ENCODE results near the gene CFAP97.

The CFAP97 gene

DNA sequence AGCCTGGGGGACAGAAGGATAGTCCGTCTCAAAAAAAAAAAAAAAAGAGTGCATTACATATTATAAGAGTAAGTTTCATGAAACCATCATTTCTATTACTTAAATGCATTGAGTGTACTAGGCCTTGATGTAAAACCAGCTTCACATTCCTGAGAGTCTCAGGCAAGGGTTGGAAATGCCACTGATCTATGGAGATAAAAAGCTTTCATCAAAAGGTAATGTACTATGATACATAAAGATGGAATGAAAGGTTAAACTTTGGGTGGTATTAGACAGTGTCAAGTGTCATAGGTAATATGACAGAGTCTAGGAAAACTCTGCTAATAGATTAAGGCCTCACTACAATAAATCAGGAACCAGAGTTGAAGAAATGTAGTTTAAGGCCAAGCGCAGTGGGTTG lies 7.4 kb downstream of the CFAP97 start:
- no peak for DNase-seq

DNA sequence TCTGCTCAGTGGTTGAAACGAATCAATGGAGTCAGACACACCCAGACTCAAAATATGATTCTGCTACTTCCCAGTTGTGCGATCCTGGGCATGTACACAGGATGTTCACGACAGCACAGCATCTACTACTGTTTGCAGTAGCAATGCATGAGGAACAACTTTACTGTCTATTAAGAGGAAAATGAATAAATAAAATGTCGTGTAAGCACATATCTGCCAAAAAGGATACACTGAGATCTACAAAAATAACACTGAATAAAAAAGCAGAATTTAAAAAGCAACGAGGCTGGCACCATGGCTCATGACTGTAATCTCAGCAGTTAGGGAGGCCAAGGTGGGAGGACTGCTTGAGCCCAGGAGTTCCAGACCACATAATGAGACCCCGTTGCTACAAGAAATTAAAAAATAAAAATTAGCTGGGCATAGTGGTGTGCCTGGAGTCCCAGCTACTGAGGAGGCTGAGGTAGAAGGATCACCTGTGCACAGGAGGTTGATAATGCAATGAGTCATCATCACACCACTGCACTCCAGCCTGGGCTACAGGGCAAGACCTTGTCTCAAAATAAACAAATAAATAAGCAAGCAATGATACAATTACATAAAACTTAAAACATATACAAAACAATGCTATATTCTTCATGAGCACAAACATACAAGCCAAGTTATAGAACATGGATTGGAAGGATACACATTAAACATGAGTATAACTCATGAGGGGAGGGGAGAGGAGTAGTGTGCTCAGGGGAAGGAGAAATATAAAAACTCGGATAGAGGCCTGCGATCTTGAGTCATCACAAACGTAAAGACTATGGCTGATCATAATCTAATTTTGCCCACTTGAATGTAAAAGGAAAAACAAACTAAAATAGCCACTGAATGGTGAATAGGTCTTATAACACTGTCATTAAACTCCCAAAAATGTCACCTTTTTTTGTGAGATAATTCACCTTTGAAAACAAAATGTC lies 8.6 kb downstream of the CFAP97 start:
- no peak for DNase-seq

DNA sequence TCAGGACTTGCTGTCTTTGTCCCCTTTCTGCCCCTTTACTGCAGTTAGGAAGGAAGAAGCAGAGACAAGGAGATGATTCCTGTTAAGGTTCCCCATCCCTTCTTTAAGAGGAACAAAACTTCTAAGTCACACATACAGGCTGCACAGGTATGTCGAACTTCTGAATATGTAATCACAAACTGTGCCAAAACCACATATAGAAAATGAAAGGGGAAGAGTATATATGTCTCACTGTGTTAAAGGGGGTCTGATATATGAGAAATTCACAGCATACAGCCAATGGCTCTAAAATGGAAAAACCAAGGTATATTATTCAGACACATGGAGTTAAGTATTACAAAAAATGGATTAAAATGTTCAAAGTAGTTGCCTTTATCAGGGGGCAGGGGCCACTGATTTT lies 11.7 kb downstream of the CFAP97 start:
- no peak for DNase-seq

DNA sequence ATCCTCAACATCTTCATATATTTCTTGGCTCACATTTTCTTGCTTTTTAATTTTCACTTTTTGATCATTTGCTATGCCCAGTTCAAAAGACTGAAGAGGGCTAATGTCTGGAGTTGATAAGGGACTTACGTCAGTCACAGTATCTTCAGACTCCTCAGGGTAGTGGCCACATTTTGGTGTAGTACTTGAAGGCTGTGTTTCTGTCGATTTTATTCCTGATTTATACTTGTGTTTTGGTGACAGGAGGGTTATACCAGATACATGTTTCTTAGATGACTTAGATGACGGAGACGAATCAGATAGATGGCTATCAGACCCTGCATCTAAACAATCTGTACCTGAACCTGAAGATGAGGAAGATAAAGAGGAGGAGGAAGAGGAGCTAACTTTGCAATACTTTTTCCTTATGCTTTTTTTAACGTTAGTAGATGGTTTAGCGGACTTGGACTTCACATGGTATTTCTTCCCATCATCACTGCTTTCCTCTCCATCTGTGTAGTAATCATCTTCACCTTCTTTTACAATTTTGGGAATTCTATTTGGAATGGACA lies 13.4 kb downstream of the CFAP97 start:
- DNase-seq: no peak

DNA sequence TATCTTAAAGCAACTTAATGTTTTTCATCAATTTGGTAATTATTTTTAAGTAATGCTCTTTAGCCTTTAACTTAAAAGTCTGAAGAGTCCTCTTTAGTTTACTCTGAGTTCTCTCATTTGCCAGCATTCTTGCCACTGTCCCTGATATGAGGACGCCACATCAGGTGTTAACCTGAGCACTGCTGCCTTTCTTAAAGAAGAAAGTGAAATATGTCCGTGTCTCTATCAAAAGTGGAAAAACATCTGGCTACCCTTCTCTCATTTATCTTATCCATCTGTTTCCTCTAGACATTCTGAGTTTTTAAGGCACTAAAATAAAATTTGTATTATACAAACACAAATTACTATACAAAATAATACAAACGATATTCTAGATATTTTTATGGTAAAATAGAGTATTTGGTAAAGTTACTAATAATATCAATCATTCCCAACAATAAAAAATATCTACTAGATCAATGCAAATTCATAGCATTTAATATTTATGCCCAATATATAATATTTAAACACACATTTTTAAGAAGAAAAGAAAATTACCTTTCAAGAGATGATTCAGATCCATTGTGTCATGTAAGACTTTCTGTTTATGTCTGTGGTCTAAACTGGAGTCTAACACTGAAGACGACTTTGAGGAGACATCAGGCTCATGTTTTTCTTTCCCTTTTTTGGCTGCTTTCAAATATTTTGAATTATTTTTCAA lies 14.0 kb downstream of the CFAP97 start:
- DNase-seq: no peak

DNA sequence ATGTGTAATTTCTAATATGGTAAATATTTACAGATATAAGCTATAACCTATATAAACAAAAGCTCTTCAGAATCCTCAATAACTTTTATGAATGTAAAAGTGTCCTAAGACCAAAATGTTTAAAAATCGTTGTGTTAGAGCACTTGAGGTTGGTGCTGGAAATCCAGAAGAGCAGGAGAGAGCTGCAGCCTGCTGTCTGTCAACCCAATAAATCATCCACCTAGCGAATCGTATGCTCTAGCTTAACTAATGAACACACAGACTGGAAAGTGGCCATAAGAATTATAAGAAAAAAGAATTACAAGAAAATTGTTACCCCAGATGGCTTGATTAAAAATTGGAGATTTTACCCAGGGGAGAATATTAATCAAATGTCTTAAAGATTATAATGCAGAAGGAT lies 17.0 kb downstream of the CFAP97 start:
- no peak for DNase-seq

DNA sequence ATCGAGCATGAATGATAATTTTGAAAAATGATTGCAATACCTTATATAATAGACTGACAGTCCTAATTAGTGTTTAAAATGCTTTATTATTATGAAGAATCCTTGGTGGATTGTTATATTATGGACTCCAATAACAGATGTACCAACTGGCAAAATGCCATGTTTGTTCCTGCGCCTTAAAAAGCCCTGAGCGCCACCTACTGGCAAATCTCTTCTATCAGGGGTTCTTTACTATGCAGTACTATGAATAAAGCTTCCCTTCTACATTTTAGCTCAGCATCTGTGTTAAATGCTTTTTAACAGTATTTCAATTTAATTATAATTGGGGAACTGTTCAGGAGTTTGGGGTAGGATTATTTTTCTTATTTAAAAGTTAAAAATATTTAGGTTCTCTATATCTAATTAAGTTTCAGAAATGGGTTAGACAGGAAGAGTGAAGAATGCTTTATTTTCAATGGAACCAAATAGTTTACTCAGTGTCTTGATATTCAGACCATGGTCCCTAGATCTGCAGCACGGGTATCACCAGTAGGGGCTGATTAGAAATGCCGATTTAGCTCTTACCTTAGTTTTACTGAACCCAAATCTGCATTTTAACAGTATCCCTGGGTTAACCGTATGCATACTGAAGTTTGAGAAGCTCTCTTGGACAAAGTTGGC lies 20.0 kb downstream of the CFAP97 start:
- DNase-seq: peak; percentile 82

DNA sequence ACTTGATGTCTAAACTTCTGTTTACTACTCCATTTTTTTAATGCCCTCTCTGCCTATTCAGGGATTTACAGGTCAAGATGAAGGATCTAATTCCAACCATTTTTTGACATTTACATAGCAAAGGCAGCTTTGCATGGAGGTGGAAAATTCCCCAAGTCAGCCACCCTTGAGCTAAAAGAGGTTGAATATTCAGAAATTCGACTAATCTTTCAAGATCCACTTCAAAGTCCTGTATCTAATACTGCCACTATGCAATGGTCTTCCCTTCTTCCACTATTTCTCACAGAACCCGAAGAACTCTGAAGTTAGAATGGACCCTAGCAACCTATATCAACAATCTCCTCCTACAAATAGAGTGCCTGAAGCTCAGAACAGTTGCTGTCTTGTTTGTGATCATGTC lies 21.6 kb downstream of the CFAP97 start:
- DNase-seq: no peak

DNA sequence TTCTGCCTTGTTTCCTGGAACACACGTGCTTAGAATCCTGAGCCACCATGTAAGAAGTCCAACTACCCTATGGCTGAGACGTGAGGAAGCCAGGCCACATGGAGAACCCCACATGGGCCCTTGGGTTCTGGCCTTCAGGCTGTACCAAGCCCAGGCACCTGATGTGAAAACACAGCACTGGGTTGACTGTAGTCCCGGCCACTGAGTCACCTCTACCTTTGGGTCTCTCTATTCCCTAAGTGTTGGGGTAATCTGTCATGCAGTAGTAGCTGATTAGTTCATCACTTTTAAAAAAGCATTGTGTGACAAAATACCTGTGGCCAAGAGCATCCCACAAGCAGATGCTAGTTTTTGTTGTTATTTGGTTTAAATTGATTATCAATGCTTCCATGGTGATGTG lies 24.3 kb downstream of the CFAP97 start:
- DNase-seq: no peak

DNA sequence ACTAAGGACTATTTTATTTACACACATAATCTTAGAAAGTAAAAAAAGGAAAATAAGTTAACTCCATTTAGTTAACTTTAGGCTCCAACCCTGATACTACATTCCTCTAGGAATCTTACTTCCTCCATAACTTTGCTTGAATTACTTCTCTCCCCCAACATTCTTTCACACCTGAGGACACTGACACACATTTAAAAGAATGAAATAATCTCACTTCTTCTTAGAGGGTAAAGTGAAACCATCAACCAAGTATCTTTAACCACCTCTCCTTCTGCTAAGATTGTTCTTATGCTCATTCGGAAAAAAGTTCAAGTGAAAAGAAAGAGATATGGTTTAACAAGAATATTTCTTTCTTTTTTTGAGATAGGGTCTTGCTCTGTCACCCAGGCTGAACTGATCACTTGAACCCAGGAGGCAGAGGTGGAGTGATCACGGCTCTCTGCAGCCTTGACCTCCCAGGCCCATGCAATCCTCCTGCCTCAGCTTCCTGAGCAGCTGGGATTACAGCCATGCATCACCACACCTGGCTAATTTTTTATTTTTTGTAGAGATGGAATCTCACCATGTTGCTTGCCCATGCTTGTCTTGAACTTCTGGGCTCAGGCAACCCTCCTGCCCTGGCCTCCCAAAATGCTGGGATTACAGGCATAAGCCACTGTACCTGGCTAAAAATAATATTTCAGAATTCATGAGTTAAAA lies 32.3 kb downstream of the CFAP97 start:
- DNase-seq: no peak

DNA sequence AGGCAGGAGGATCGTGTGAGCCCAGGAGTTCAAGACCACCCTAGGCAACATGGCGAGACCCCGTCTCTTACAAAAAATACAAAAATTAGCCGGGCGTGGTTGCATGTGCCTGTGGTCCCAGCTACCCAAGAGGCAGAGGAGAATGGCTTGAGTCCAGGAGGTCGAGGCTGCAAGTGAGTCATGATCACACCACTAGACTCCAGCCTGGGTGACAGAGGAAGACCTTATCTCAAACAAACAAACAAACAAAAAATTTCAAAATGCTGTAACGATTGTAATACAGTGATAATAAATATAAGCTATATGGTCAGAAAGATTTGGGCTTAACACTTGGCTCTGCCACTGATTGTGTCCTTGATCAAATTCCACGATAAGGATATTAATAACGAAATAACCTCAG lies 36.6 kb downstream of the CFAP97 start:
- DNase-seq: no peak

DNA sequence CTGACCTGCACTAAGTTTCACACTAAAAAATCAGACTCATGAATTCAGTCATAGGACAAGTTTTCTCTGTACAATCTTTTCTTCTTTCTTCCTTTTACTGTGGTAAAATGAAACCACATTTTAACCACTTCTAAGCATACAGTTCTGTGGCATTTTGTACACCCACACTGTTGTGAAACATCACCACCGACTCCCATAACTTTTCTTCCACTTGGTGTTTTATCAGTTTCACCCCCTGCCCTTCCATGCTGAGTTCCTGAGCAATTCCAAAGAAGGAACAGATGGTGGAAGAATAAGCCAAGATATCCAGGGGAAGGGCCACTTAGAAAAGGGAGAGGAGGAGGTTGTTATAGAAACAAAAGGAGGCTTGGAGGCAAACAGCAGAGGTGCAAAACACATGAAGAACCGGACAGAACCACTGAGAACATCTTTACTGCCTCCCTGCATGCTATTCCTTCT lies 38.2 kb downstream of the CFAP97 start:
- DNase-seq: no peak

DNA sequence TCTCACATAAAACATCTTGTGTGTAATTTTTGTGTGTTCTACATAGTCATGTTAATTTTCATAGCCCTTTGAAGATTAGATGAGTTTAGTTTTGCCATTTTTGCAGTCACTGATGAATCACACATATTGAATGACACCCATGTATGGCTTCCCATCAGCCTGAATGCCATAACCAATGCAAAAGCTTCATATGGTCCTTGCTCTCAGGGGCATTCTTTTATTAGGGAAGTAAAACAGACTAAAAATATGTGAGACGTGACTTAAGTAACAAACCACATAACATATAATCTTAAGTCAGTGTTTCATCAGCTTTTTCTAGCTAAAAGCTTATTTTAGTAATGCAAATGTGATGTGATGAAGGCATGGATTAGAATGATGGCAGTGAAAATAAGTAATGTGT lies 52.5 kb downstream of the CFAP97 start:
- DNase-seq: peak; percentile 52

DNA sequence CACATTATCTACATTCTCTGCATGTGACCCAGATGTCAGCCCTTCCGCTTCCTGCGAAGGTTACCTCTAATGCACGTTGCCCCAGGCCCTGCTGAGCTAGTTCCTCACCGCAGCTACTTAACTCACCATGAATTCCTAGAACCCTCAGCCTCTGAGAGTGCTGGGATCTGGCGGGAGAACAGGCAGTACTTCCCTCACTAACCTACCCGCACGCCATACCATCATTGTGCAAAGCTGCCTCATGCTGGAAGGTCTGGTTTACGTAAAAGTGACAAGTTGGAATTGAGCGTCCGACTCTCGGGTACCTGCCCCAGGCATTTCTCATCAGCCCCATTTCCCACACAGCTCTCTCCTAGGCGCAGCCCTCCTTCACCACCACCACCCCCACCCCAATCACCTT lies 54.4 kb downstream of the CFAP97 start:
- no peak for DNase-seq

DNA sequence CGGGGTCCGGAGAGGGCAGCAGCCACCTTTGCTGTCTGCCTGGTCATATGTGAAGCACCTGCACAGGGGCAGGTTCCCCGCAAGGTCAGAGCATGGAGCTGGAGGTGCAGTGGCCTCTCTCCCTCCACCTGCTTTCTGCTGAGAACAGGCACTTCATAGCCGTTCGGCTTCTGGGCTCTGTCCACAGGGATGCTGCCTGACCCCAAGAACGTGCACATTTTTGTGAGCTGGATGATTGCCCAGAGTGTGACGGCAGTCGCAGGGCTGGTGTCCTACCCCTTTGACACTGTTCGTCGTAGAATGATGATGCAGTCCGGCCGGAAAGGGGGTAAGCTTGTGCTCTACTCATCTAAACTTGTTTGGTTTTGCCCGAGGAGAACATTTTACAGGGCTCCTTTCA lies 58.2 kb downstream of the CFAP97 start:
- no peak for DNase-seq

DNA sequence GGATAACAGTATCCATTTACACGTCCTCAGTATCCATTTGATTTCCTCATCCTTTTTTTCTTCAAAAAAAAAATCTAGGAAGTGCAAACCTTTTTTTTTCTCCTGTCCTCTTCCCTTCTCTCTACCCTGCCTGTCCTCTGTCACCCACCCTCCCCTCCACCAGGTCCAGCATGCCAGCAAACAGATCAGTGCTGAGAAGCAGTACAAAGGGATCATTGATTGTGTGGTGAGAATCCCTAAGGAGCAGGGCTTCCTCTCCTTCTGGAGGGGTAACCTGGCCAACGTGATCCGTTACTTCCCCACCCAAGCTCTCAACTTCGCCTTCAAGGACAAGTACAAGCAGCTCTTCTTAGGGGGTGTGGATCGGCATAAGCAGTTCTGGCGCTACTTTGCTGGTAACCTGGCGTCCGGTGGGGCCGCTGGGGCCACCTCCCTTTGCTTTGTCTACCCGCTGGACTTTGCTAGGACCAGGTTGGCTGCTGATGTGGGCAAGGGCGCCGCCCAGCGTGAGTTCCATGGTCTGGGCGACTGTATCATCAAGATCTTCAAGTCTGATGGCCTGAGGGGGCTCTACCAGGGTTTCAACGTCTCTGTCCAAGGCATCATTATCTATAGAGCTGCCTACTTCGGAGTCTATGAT lies 59.1 kb downstream of the CFAP97 start:
- no peak for DNase-seq

DNA sequence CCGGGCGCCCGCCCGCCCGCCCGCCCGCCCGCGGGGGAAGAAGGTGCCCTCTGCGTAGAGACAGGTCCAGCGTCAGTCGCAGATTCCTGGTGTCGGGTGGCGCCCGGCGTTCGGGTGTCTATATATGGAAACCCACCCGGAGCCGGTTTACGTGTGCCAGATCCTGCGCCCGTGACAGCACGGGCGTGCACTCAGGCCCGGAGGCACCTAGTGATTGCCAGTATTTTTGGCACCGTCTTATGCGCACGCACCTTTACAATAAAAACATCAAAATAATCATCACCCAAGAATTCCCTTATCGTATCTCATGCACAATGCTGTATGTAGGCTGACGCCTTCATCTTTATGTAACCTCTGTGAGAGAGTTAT lies 60.2 kb downstream of the CFAP97 start:
- DNase-seq: peak; percentile 47

DNA sequence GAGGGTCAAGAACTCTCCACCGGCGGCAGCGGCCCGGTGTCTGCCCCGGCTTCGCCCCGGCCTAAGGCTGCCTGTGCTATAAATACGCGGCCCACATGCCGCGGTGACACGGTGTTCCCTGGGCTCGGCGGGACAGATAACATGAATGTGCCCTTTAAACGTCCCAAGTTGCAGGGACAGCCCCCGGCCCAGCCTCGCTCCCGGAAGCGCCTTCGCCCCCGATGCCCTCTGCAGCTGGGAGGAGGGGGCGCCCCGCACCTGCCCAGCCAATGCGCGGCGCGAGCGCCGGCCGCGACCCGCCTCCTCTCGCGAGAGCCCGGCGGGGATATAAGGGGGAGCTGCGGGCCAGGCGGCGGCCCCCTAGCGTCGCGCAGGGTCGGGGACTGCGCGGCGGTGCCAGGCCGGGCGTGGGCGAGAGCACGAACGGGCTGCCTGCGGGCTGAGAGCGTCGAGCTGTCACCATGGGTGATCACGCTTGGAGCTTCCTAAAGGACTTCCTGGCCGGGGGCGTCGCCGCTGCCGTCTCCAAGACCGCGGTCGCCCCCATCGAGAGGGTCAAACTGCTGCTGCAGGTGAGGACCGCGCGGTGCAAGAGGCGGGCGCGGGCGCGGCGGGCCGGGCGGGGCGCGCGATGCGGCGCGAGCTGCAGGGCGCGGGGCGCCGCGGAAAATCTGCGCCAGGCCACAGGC lies 60.7 kb downstream of the CFAP97 start, which contains the start of gene SLC25A4:
SLC25A4 (plus strand) TSS at position 355 of the 689 bp plus-strand sequence; CDS start at position 462, 107 bp downstream.
- DNase-seq: peak; percentile 76

DNA sequence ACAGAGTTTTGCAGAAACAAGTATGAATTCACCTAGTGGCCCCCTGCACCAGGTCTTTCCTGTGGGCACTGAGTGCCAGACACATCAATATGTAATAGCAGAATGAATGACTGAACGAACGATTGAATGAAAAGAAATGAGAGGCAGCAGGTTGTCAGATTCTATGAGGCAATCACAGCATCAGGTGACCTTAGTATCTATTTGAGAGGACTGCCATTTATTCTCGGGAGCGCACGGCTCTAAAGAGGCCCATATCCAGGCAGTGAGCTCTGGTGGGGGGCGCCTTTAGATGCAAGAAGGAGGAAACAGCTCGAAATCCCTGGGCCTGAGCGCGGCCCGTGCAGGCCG lies 61.3 kb downstream of the CFAP97 start:
- no peak for DNase-seq

DNA sequence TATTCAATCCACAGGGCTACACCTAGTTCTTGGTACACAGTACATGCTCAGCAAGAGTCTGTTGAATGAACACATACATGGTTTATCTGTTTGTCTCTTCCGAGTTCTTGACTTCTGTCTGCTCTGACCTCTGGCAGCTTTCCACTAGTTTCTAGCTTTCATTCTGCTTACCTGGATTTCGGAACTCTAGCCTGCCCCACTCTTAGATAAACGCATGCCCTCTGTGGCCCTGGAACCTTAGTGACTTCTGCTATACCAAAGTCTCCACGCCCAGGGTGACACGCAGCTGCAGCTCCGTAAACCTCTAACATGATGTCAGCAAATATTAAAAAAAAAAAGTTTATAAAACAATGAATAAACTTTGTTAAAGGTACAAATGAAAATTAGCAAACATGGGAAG lies 62.0 kb downstream of the CFAP97 start:
- no peak for DNase-seq

DNA sequence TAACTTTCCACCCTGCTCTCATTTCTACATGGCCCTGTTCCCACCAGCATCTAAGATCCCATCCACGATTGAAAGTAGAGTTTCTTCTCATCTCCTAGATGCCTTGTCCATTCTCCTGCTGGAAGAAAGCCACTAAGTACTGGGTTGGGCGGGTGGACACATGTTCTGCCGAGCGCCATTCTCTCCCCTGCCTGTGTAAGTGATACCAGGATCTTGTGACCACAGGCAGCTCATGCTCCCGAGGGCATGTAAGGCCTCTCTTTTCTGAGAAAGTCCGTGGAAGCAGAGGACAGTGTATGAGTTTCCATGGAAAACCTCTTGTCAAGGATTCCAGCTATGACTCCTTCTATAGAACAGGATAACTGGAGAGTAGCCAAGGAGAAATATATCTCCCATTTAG lies 64.1 kb downstream of the CFAP97 start:
- no peak for DNase-seq

All from fibroblast of skin of back (primary cell).